ENCODE measurements around the gene PNPLA6. TPM values are rescaled to one million over a fixed set of nuclear protein-coding genes. Genes with fewer than 3 reads are reported as not detected.
A peak's percentile ranks its signal among the peaks of the same experiment; 100 is the strongest.

Gene PNPLA6
- 175 and 184 TPM in 2 replicates for total RNA-seq (2014; rRNA removed; shearing (Covaris generic); ENCODE audit: low replicate concordance)

DNA sequence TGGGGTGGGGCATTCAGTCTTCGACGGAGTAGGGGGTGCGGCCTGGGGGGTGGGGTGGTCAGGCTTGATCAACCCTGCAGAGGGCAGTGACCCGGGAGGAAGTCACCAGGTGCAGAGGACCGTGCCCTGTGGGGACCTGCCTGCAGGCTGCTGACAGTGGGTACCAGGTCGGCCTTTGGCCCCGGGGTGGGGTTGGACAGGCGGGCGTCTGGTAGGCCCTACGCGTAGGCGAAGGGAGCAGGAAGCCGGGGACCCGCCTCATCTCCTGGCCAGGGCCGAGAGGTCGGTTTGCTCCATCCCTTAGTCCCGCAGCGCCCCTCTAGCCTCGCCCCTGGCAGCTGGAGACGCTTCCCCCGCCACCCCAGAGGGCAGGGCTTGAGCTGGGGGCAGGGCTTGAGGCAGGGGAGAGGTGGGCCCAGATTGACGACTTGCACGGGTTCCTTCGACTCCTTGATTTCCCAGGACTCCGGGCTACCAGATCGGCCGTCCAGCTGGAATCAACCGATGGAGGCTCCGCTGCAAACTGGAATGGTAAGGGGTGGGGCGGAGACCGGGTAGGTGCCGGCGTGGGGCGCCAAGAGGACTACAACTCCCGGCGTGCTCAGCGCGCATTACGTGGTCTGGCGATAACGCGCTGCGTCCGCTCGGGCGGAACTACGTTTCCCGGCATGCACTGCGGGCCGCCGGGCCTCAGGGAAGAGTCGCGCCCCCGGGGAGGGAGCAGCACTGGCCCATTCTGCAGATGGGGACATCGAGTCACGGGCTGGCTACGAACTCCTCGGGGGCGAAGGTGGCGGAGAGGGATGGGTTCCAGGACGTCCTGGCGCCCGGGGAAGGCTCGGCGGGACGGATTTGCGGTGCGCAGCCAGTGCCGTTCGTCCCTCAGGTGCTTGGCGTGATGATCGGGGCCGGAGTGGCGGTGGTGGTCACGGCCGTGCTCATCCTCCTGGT is at the start of gene PNPLA6:
TSS of gene PNPLA6 (plus strand) at position 671 of the 951 bp plus-strand sequence. CDS start at position 743, 72 bp downstream.
- H3K9me3 ChIP-seq, result no peaks in the 10 kb centered on the region
- peaks cover 41% of the 10 kb centered on the region for H3K36me3 ChIP-seq
- no peaks in the 10 kb centered on the region for H3K27me3 ChIP-seq
- peak; percentile 99 for DNase-seq
- peak within 1 kb of the TSS; percentile 86 for H3K4me3 ChIP-seq

DNA sequence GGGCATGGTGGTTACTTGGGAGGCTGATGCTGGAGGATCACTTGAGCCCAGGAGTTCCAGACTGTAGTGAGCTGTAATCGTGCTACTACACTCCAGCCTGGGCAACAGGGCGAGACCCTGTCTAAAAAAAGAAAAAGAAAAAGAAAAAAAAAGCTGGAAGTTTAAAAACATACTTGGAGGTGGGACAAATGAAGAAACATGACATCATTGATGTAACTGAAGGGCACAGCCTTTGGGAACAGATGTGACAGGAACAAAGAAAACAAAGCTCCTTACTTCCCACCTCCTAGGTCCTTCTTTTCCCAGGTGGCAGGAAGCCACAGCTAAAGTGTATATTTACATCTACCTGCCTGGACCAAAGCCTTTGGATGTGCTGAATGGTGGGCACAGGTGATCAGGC is 48.6 kb upstream of the PNPLA6 start:
- H3K4me3 ChIP-seq, result no peak overlapping the region
- no peaks in the 10 kb centered on the region for H3K27me3 ChIP-seq
- H3K9me3 ChIP-seq, result no peaks in the 10 kb centered on the region
- H3K36me3 ChIP-seq, result no peaks in the 10 kb centered on the region
- no peak for DNase-seq

GRCh38 chr19:7488736-7489353 is 46.7 kb upstream of the PNPLA6 start, which contains the start of gene PEX11G:
PEX11G (minus strand) TSS chr19:7489035; CDS start chr19:7489010, 25 bp downstream.
- H3K4me3 ChIP-seq, result peak within 1 kb of the TSS; percentile 51
- no peaks in the 10 kb centered on the region for H3K27me3 ChIP-seq
- DNase-seq, result peak; percentile 89
- H3K36me3 ChIP-seq, result no peaks in the 10 kb centered on the region
- no peaks in the 10 kb centered on the region for H3K9me3 ChIP-seq

DNA sequence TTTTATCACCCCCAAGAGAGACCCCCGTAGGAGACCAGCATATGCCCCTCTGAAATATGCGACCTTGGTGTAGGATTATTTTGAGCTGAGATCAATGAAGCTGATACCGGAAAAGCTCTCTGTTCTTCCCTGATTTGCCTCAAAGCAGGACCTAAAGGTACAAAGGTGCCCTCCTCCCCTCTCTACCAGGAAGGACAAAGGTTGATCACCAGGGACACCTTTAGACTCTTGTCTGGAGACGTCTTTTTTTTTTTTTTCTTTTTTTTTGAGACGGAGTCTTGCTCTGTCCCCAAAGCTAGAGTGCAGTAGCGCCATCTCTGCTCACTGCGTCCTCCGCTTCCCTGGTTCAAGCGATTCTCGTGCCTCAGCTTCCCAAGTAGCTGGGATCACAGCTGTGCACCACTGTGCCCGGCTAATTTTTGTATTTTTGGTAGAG is 45.9 kb upstream of the PNPLA6 start:
- H3K36me3 ChIP-seq, result no peaks in the 10 kb centered on the region
- H3K9me3 ChIP-seq, result no peaks in the 10 kb centered on the region
- no peak for DNase-seq
- H3K27me3 ChIP-seq, result no peaks in the 10 kb centered on the region
- no peak overlapping the region for H3K4me3 ChIP-seq

DNA sequence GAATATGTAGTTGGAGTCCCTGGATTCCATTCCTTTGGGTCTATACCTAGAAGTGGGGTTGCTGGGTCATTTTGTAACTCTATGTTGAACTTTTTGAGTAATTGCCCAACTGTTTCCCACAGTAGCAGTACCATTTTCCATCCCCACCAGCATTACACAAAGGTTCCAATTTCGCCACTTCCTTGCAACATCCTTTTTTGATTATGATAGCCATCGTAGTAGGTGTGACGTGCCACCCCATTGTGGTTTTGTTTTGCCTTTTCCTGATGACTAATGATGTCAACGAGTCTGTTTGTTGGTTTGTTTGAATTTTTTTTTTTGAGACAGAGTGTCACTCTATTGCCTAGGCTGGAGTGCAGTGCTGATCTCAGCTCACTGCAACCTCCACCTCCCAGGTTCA is 43.4 kb upstream of the PNPLA6 start:
- H3K9me3 ChIP-seq, result no peaks in the 10 kb centered on the region
- peaks cover 8% of the 10 kb centered on the region; the same call in 1 of the 2 replicates for H3K27me3 ChIP-seq
- no peak for DNase-seq
- no peak overlapping the region for H3K4me3 ChIP-seq
- no peaks in the 10 kb centered on the region for H3K36me3 ChIP-seq

- Histone ChIP-seq H3K9me3 (no peaks in the 10 kb centered on the region), H3K27me3 (peaks cover 9% of the 10 kb centered on the region; the same call in 1 of the 2 replicates), H3K4me3 (no peak overlapping the region), H3K36me3 (no peaks in the 10 kb centered on the region)
- DNase-seq, result peak; percentile 71
Measured at GRCh38 chr19:7492558-7492957, 43.0 kb upstream of the PNPLA6 start.

- no peaks in the 10 kb centered on the region for H3K9me3 ChIP-seq
- H3K4me3 ChIP-seq, result no peak overlapping the region
- DNase-seq, result no peak
- H3K27me3 ChIP-seq, result peaks cover 11% of the 10 kb centered on the region; the same call in 1 of the 2 replicates
- H3K36me3 ChIP-seq, result no peaks in the 10 kb centered on the region
Measured at GRCh38 chr19:7494416-7495098, 41.0 kb upstream of the PNPLA6 start.

GRCh38 chr19:7497292-7497691 is 38.2 kb upstream of the PNPLA6 start:
- H3K36me3 ChIP-seq, result no peaks in the 10 kb centered on the region
- no peak overlapping the region for H3K4me3 ChIP-seq
- H3K27me3 ChIP-seq, result peaks cover 26% of the 10 kb centered on the region
- no peak for DNase-seq
- no peaks in the 10 kb centered on the region for H3K9me3 ChIP-seq

GRCh38 chr19:7500811-7501450 is 34.6 kb upstream of the PNPLA6 start:
- Histone ChIP-seq H3K27me3 (peaks cover 26% of the 10 kb centered on the region), H3K9me3 (no peaks in the 10 kb centered on the region), H3K4me3 (peak overlapping the region; percentile 48), H3K36me3 (no peaks in the 10 kb centered on the region)
- peak; percentile 78 for DNase-seq

GRCh38 chr19:7502552-7502951 is 33.0 kb upstream of the PNPLA6 start:
- Histone ChIP-seq H3K4me3 (no peak overlapping the region), H3K9me3 (no peaks in the 10 kb centered on the region), H3K27me3 (peaks cover 17% of the 10 kb centered on the region), H3K36me3 (no peaks in the 10 kb centered on the region)
- no peak for DNase-seq

GRCh38 chr19:7504684-7505083 is 30.8 kb upstream of the PNPLA6 start:
- Histone ChIP-seq H3K9me3 (no peaks in the 10 kb centered on the region), H3K27me3 (peaks cover 15% of the 10 kb centered on the region), H3K36me3 (no peaks in the 10 kb centered on the region), H3K4me3 (no peak overlapping the region)
- no peak for DNase-seq

- H3K36me3 ChIP-seq, result no peaks in the 10 kb centered on the region
- no peak for DNase-seq
- peaks cover 16% of the 10 kb centered on the region for H3K27me3 ChIP-seq
- no peak overlapping the region; the same call in 1 of the 2 replicates for H3K4me3 ChIP-seq
- H3K9me3 ChIP-seq, result no peaks in the 10 kb centered on the region
Measured at GRCh38 chr19:7505288-7505681, 30.2 kb upstream of the PNPLA6 start.

GRCh38 chr19:7505682-7506384 is 29.7 kb upstream of the PNPLA6 start:
- H3K36me3 ChIP-seq, result no peaks in the 10 kb centered on the region
- no peaks in the 10 kb centered on the region for H3K9me3 ChIP-seq
- H3K4me3 ChIP-seq, result peak overlapping the region; percentile 39
- no peak for DNase-seq
- peaks cover 14% of the 10 kb centered on the region for H3K27me3 ChIP-seq

DNA sequence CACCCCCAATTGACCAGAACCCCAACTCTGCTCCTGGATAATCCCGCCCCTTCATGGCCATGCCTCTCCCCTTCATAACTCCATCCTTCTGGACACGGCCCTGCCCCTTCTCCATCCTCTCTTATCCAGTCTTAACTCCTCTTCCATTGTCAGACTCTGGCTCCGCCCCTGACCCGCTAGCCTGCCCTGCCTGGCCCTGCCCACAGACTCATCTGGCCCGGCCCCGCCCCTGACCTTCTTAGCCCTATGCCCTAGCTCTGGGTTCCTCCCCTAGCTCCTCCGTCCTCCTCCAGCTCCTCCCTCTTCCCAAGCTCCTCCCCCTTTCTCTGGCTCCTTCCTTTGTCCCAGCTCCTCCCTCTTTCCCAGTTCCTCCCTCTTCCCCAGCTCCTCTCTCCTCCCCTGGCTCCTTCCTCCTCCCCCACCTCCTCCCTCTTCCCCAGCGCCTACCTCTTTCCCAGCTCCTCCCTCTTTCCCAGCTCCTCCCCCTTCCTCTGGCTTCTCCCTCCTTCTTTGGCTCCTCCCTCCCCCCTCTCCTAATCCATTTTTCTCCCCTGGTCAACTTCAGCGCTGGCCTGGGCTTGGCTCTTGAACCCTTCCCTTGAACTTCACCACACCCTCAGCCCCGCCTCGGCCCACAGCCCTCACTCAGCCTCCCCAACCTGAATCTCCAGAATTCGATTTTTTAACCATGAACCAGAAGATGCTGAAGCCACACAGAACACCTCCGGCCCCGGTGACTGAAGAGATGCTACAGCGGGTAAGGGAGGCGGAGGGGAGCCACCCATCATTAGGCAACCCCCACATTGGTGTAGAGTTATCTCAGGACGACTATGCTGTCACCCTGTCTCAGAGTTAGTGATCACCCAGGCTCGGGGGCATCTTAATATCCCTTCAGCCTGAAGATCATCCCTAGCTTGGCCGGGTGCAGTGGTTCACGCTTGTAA is 28.9 kb upstream of the PNPLA6 start:
- no peak overlapping the region for H3K4me3 ChIP-seq
- peak; percentile 100 for DNase-seq
- H3K36me3 ChIP-seq, result no peaks in the 10 kb centered on the region
- no peaks in the 10 kb centered on the region for H3K9me3 ChIP-seq
- H3K27me3 ChIP-seq, result peaks cover 6% of the 10 kb centered on the region

DNA sequence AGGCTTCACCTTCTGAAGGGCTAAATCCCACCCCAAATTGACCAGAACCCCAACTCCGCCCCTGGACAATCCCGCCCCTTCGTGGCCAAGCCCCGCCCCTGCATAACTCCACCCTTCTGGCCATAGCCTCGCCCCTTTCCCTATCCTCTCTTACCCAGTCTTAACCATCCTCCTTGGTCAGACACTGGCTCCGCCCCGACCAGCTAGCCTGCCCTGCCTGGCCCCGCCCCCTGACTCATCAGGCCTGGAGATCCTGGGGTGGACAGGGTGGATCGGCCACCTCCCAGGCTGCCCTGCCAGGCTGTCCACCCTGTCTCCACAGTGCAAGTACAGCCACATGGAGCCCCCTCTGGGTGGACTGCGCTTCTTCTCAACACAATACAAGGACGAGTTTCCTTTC is 27.6 kb upstream of the PNPLA6 start:
- no peaks in the 10 kb centered on the region for H3K9me3 ChIP-seq

More for the DNA sequence above, 27.6 kb upstream of the PNPLA6 start:
- peaks cover 4% of the 10 kb centered on the region for H3K27me3 ChIP-seq
- H3K4me3 ChIP-seq, result no peak overlapping the region
- H3K36me3 ChIP-seq, result no peaks in the 10 kb centered on the region
- peak; percentile 99 for DNase-seq

Measured in MG63 (cell line).